Measurements from ENCODE around the gene LIPC.

The LIPC gene

DNA sequence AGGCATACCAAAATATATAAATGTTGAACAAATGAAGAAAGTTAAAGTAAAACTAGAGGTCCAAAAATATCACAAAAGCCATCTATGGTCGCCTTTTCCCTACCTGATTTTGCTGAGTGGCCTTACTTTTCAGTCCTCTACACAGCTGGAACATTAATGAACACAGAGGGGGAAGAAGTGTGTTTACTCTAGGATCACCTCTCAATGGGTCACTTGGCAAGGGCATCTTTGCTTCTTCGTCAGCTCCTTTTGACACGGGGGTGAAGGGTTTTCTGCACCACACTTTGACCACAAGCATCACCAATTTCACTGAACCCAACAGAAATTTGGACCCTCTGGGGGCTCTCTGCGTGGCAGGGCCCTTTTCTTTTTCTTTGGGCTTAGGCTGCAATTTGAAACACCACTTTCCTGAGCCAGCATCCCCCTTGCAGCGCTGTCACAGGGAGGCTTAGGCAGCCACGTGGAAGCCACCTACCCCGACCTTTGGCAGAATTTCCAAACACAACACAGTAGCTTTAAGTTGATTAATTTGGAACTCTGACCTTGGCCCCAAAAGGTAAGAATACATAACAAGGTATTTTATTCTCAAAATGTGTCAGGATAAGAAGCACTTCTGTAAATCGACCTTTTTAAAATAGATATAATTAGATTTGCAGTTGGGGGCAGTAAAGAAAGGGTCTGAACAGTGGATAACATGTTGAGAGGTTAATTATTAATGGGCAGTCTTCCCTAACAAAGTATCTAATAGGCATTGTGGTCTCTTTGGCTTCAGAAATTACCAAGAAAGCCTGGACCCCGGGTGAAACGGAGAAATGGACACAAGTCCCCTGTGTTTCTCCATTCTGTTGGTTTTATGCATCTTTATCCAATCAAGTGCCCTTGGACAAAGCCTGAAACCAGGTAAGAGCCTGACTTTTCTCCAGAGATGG, at the start of gene LIPC:
LIPC (plus strand) TSS at position 771 of the 929 bp plus-strand sequence; CDS start at position 813, 42 bp downstream.
- Histone ChIP-seq H3K4me1 (ENCODE audit: insufficient read depth, low read length) (no peaks in the 10 kb centered on the region), H3K27me3 (ENCODE audit: insufficient read depth, low read length) (no peaks in the 10 kb centered on the region), H3K4me3 (ENCODE audit: low read length) (no peak within 1 kb of the TSS), H2AFZ (ENCODE audit: low read depth, low read length) (no peak within 1 kb of the TSS), H3K36me3 (ENCODE audit: insufficient read depth, low read length) (no peaks in the 10 kb centered on the region), H3K9me3 (ENCODE audit: low read length) (no peaks in the 10 kb centered on the region)

DNA sequence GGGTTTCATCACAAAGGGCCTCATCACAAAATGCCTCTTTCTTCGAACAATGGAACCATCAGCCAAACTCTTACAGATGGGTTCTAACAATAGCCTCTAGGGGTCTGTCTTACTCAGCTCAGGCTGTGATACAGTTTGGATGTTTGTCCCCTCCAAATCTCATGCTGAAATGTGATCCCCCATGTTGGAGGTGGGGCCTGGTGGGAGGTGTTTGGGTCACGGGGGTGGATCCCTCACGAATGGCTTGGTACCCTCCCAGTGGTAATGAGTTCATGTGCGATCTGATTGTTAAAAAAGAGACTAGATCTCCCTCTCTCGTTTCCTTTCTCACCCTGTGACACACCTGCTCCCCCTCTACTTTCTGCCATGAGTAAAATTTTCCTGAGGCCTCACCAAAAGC, 47.9 kb upstream of the LIPC start:
- Histone ChIP-seq H3K9me3 (ENCODE audit: low read length) (no peaks in the 10 kb centered on the region), H3K36me3 (ENCODE audit: insufficient read depth, low read length) (no peaks in the 10 kb centered on the region), H2AFZ (ENCODE audit: low read depth, low read length) (no peak overlapping the region), H3K4me1 (ENCODE audit: insufficient read depth, low read length) (peaks cover 6% of the 10 kb centered on the region), H3K4me3 (ENCODE audit: low read length) (no peak overlapping the region), H3K27me3 (ENCODE audit: insufficient read depth, low read length) (no peaks in the 10 kb centered on the region)

- Histone ChIP-seq H3K4me1 (ENCODE audit: insufficient read depth, low read length) (peaks cover 6% of the 10 kb centered on the region), H2AFZ (ENCODE audit: low read depth, low read length) (no peak overlapping the region), H3K36me3 (ENCODE audit: insufficient read depth, low read length) (no peaks in the 10 kb centered on the region), H3K4me3 (ENCODE audit: low read length) (no peak overlapping the region), H3K9me3 (ENCODE audit: low read length) (no peaks in the 10 kb centered on the region), H3K27me3 (ENCODE audit: insufficient read depth, low read length) (no peaks in the 10 kb centered on the region)
These were observed 47.1 kb upstream of the LIPC start for GRCh38 chr15:58384667-58385066.

GRCh38 chr15:58386081-58386480, 45.7 kb upstream of the LIPC start:
- H3K9me3 ChIP-seq (ENCODE audit: low read length) = no peaks in the 10 kb centered on the region
- H2AFZ ChIP-seq (ENCODE audit: low read depth, low read length) = no peak overlapping the region
- H3K4me3 ChIP-seq (ENCODE audit: low read length) = no peak overlapping the region
- no peaks in the 10 kb centered on the region for H3K27me3 ChIP-seq (ENCODE audit: insufficient read depth, low read length)
- no peaks in the 10 kb centered on the region for H3K36me3 ChIP-seq (ENCODE audit: insufficient read depth, low read length)
- H3K4me1 ChIP-seq (ENCODE audit: insufficient read depth, low read length) = peaks cover 6% of the 10 kb centered on the region

- H3K4me1 ChIP-seq (ENCODE audit: insufficient read depth, low read length) = peaks cover 6% of the 10 kb centered on the region
- no peaks in the 10 kb centered on the region for H3K36me3 ChIP-seq (ENCODE audit: insufficient read depth, low read length)
- no peak overlapping the region for H3K4me3 ChIP-seq (ENCODE audit: low read length)
- no peak overlapping the region for H2AFZ ChIP-seq (ENCODE audit: low read depth, low read length)
- no peaks in the 10 kb centered on the region for H3K27me3 ChIP-seq (ENCODE audit: insufficient read depth, low read length)
- H3K9me3 ChIP-seq (ENCODE audit: low read length) = no peaks in the 10 kb centered on the region
These were observed 45.1 kb upstream of the LIPC start for GRCh38 chr15:58386641-58387040.

GRCh38 chr15:58387130-58387529, 44.7 kb upstream of the LIPC start:
- Histone ChIP-seq H3K9me3 (ENCODE audit: low read length) (no peaks in the 10 kb centered on the region), H3K36me3 (ENCODE audit: insufficient read depth, low read length) (no peaks in the 10 kb centered on the region), H3K27me3 (ENCODE audit: insufficient read depth, low read length) (no peaks in the 10 kb centered on the region), H3K4me1 (ENCODE audit: insufficient read depth, low read length) (peaks cover 8% of the 10 kb centered on the region), H3K4me3 (ENCODE audit: low read length) (no peak overlapping the region), H2AFZ (ENCODE audit: low read depth, low read length) (no peak overlapping the region)

DNA sequence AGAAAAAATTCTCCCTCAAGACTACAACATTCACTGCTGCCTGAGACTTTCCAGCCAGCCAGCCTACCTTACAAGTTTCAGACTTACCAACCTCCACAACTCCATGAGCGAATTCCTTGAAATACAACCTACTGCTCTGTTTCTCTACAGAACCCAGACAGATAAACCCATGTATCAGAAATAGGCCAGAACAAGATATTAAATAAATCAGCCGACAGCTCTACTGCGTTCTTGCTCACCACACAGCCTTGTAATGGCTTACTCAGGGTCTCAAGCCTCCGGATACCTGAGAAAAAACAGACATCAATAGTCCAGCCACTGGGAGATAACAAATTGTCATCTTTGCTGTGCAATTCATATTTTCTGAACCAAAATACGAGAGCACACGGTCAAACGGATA, 43.6 kb upstream of the LIPC start:
- H3K36me3 ChIP-seq (ENCODE audit: insufficient read depth, low read length) = no peaks in the 10 kb centered on the region
- peaks cover 18% of the 10 kb centered on the region for H3K4me1 ChIP-seq (ENCODE audit: insufficient read depth, low read length)
- no peak overlapping the region for H3K4me3 ChIP-seq (ENCODE audit: low read length)
- no peaks in the 10 kb centered on the region for H3K27me3 ChIP-seq (ENCODE audit: insufficient read depth, low read length)
- no peaks in the 10 kb centered on the region for H3K9me3 ChIP-seq (ENCODE audit: low read length)
- no peak overlapping the region for H2AFZ ChIP-seq (ENCODE audit: low read depth, low read length)

DNA sequence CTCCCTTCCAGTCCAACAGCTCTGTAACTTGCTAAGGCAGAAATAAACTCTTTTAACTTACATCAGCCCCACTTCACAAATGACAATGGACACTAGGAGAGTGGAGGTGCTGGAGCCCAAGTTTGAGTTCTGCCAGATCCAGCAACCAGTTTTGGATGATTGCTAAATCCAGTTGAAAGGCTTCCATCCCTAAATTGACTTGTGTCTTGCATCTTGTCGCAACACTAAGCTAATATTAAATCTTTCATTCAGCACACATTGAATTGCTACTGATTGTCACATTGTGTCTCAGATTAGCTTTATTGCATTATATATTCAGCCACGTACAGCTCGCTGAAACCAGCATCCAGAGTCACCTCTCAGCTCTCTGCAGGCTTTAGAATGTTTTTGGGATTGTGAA, 41.7 kb upstream of the LIPC start:
- H3K4me1 ChIP-seq (ENCODE audit: insufficient read depth, low read length) = peaks cover 15% of the 10 kb centered on the region
- H3K4me3 ChIP-seq (ENCODE audit: low read length) = no peak overlapping the region
- H3K9me3 ChIP-seq (ENCODE audit: low read length) = no peaks in the 10 kb centered on the region
- no peak overlapping the region for H2AFZ ChIP-seq (ENCODE audit: low read depth, low read length)
- no peaks in the 10 kb centered on the region for H3K36me3 ChIP-seq (ENCODE audit: insufficient read depth, low read length)
- no peaks in the 10 kb centered on the region for H3K27me3 ChIP-seq (ENCODE audit: insufficient read depth, low read length)

DNA sequence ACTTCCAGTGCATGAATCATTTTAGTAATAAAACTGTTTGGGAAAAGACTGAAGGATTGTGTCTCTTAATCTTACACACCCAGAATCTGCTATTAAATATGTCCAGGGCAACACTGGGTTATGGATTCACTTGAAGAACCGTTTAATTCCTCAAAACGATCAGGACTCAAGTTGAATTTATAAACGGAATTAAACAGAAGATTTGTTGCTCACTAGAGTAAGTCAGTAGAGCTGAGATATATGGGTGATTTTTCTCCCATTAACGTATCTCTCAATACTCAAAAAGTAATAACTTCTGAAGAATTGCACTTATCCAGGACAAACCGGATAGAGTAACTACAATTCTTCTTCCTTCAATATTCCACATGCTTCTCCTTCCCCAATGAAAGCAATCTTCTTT, 41.1 kb upstream of the LIPC start:
- Histone ChIP-seq H3K36me3 (ENCODE audit: insufficient read depth, low read length) (no peaks in the 10 kb centered on the region), H2AFZ (ENCODE audit: low read depth, low read length) (no peak overlapping the region), H3K27me3 (ENCODE audit: insufficient read depth, low read length) (no peaks in the 10 kb centered on the region), H3K4me1 (ENCODE audit: insufficient read depth, low read length) (peaks cover 15% of the 10 kb centered on the region), H3K9me3 (ENCODE audit: low read length) (no peaks in the 10 kb centered on the region), H3K4me3 (ENCODE audit: low read length) (no peak overlapping the region)

DNA sequence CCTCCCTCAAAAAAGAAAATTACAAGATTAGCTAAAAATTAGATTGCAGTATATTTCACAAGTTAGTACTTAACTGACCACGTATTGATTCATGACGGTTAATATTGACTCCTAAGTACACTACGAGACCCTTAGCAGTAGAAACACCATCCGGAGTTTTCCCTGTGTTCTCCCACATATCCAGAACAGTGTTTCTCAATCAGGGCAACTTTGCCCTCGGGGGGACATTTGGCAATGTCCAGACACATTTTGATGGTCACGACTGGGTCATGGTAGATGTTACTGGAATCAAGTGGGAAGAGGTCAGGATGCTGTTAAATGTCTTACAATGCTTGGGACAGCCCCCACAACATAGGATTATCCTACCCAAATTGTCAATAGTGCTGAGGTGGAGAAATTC, 40.7 kb upstream of the LIPC start:
- Histone ChIP-seq H3K9me3 (ENCODE audit: low read length) (no peaks in the 10 kb centered on the region), H2AFZ (ENCODE audit: low read depth, low read length) (no peak overlapping the region), H3K4me1 (ENCODE audit: insufficient read depth, low read length) (peaks cover 15% of the 10 kb centered on the region), H3K36me3 (ENCODE audit: insufficient read depth, low read length) (no peaks in the 10 kb centered on the region), H3K27me3 (ENCODE audit: insufficient read depth, low read length) (no peaks in the 10 kb centered on the region), H3K4me3 (ENCODE audit: low read length) (no peak overlapping the region)

DNA sequence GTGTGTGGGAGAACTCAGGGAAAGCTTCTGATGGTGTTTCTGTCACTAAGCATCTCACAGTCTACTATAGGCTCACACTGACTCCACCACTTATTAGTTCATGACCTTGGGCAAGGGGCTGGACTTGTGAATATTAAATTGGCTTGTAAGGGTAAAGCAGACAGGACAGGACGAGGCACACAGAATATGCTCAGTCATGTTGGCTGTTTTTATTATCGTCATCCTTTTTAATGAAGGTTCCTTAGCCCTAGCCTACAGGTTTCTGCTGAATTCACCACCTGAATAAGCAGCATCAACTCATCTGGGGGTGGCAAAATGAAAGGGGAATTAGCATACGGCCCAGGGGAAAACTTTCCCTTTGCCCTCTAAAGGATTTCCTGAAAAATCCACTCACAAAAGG, 39.6 kb upstream of the LIPC start:
- no peak overlapping the region for H3K4me3 ChIP-seq (ENCODE audit: low read length)
- no peaks in the 10 kb centered on the region for H3K36me3 ChIP-seq (ENCODE audit: insufficient read depth, low read length)
- no peaks in the 10 kb centered on the region for H3K9me3 ChIP-seq (ENCODE audit: low read length)
- no peaks in the 10 kb centered on the region for H3K27me3 ChIP-seq (ENCODE audit: insufficient read depth, low read length)
- H3K4me1 ChIP-seq (ENCODE audit: insufficient read depth, low read length) = peaks cover 15% of the 10 kb centered on the region
- no peak overlapping the region for H2AFZ ChIP-seq (ENCODE audit: low read depth, low read length)

DNA sequence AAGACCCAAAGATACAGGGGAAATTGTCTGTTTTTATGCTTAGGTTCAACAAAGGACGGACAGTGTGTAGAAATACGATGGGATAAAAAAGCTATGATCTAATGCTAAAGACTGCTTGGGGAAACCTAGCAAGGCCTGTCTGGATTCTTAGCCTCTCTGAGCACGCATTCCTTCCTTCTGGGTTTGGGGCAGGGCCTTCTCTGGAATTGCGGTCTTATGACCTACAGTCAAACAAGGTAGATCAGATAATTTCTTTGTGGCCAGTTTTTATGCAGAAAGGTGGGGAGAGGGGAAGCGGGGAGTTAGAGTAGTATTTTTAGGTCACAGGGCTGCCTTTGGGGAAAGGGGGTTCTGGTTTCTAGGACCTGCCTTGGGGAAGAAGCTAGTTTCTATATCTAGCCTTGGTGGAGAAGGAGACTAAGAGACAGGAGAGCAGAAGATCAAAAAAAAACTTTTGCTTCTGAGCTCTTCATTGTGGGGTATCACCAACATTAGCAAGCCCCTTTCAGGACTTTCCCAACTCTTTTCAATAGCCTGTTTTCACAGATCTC, 39.1 kb upstream of the LIPC start:
- peaks cover 15% of the 10 kb centered on the region for H3K4me1 ChIP-seq (ENCODE audit: insufficient read depth, low read length)
- no peaks in the 10 kb centered on the region for H3K36me3 ChIP-seq (ENCODE audit: insufficient read depth, low read length)
- no peak overlapping the region for H3K4me3 ChIP-seq (ENCODE audit: low read length)
- H3K27me3 ChIP-seq (ENCODE audit: insufficient read depth, low read length) = no peaks in the 10 kb centered on the region
- H3K9me3 ChIP-seq (ENCODE audit: low read length) = no peaks in the 10 kb centered on the region
- H2AFZ ChIP-seq (ENCODE audit: low read depth, low read length) = no peak overlapping the region

DNA sequence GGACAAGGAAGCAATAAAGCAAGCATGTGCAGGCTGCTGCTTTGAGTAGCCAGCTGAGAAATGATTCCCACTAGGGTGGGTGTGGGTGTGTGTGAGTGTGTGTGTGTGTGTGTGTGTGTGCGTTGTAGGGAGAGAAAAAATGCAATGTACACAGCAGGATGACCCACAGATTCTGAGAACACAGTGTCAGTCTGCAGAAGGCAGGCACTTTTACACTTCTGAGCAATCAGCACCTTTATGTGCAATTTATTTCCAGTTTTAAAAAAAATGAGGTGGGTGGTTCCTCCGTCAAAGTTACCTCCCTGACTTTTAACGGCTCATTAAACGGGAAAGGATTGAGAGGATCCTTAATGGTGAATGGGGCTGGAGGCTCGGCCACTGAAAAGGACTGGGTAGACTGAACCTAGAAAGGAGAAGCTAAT, 38.5 kb upstream of the LIPC start:
- Histone ChIP-seq H3K9me3 (ENCODE audit: low read length) (no peaks in the 10 kb centered on the region), H3K4me1 (ENCODE audit: insufficient read depth, low read length) (peaks cover 15% of the 10 kb centered on the region), H2AFZ (ENCODE audit: low read depth, low read length) (no peak overlapping the region), H3K27me3 (ENCODE audit: insufficient read depth, low read length) (no peaks in the 10 kb centered on the region), H3K36me3 (ENCODE audit: insufficient read depth, low read length) (no peaks in the 10 kb centered on the region), H3K4me3 (ENCODE audit: low read length) (no peak overlapping the region)

Measured in neuron (in vitro differentiated cells).